GM21619 (cell line): ENCODE results near the gene PSAPL1.

Experiments used
- ATAC-seq: cut with Tn5 transposase; IDR thresholded peaks from one replicate; pipeline ENCODE4 v1.9.1; 2021; ENCODE audit not compliant: unreplicated experiment

PSAPL1 gene

DNA sequence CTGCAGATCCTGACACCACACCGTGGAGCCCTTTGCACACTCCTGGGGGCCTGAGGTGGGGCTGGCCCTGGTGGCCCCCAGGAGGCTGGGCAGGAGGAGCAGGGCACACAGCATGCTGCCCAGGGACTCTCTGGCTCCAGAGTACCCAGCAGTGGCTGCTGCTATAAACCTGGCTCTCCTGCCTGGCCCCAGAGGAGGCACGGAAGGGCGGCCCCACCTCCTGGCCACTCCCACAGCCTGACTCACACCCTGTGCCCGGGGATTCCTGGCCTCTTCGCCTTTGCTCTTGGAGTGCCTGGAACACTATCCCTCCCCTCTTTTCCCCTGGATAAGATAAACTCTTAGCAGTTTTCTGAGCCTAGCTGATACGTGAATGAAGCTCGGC, at the start of gene PSAPL1:
PSAPL1 (minus strand) TSS at position 165 of the 385 bp plus-strand sequence; CDS start at position 114, 51 bp downstream.
- ATAC-seq = no peak

- no peak for ATAC-seq
Measured at GRCh38 chr4:7481227-7481626, 46.5 kb upstream of the PSAPL1 start.

GRCh38 chr4:7480423-7480822, 45.7 kb upstream of the PSAPL1 start:
- ATAC-seq = no peak

GRCh38 chr4:7478665-7479064, 43.9 kb upstream of the PSAPL1 start:
- ATAC-seq = no peak

- no peak for ATAC-seq
Measured at GRCh38 chr4:7477695-7478094, 43.0 kb upstream of the PSAPL1 start.

DNA sequence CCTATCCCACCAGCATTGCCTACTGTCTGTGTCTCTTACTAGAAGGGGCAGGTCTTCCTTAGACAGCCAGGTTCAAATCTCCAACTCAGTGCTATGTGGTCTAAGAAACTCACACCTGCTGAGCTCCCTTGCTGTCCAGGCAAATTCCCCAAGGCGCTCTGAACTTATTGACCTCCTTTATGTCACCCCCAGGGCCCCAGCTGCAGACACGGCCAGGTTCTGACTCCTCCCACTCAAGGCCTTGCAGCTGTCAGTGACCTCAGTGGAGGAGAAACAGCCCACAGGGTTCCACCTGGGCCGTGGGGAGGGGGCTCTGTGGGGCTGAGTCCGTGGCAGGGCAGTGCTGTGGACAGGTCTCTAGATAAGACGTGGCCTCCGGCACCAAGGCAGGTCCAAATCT, 42.1 kb upstream of the PSAPL1 start:
- no peak for ATAC-seq

DNA sequence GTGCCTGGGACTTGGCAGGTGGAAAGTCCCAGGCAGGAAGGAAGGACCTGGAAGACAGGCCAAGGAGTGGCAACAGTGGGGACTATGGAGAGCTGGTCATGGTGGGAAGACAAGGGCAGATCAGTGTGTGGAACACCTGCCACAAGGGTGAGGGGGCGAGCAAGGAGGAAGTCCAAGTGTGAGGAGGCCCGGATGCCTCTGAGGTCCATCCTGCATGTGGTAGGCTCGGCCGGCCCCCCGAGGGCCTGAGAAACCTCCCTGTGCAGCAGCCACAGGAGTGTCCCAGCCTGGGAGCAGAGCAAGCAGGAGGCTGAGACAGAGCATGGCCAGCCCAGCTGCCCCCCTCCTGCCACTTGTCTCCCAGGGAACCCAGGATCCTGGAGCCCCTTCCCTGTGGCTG, 40.5 kb upstream of the PSAPL1 start:
- ATAC-seq = no peak

DNA sequence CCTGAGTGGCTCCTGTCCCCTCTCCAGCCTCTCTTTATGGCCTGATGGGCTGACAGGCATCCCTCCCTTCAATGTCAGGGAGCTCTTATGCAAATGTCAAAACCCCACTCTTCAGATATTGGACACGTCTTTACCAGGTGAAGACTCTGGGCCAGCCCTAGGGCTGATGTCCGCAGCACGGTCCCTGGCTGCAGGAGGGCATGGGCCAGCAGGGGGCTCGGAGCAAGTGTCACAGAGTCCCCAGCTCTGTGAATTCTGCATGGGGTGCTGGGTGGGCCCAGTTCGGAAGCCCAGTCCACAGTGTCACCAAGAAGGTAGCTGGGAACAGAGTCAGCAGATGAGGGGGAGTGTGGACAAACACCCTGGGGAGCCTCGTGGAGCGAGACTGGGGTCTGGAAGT, 39.6 kb upstream of the PSAPL1 start:
- no peak for ATAC-seq

DNA sequence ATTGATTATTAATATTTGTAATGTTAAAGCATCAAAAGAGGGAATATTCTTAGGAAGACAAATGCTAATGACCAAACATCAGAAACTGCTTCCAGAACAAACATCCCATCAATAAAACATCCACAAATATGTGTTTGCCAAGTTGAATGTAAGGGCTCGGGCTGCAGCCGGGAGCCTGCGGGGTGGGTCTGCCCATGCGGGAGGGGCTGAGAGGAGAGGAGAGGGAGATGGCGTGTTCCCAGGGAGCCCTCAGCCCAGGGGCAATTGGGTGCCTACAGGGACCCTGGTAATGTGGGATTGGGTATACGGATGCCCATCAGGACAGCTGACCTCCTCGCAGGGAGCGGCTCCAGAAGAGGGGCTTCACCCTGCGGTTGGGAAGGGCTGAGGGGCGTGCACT, 38.4 kb upstream of the PSAPL1 start:
- no peak for ATAC-seq

DNA sequence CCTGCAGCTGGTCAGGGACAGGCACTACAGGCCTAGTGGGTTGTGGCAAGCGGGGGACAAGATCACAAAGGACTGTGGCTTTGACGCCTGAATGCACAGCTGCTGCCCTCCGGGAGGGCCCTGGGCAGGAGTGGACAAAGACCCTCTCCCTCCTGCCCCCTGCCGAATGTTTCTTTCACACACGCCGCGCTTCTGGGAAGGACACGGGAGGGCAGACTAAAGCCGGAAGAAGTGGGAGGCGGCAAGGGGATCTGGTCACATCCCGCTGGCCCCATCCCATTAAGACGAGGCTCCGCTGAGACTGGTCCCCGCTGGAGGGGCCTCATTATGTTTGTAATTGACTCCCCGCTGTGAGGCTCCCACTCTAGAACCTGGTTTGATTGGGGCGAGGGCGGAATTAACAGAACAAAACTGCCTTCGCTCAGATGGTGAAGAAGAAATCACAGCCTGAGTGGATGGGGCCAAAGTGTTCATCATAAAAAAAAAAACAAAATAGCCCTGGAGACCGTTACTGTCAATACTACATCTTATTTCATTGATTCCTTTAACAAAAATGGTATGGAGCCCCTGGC, 37.8 kb upstream of the PSAPL1 start:
- ATAC-seq = no peak

- ATAC-seq = no peak
Measured at GRCh38 chr4:7470522-7471128, 35.9 kb upstream of the PSAPL1 start.

DNA sequence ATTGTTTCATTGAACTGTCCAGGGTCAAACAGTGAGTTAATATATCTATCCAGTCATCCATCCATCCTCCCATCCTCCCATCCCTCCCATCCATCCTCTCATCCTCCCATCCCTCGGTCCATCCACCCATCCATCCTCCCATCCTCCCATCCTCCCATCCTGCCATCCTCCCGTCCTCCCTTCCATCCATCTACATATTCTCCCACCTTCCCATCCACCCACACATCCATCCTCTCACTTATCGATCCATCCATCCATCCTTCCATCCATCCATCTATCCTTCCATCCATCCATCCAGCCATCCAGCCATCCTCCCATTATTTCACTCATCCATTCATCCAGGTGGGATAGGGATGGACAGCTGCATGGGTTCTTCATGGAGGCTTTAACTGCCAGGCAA, 35.4 kb upstream of the PSAPL1 start:
- no peak for ATAC-seq

DNA sequence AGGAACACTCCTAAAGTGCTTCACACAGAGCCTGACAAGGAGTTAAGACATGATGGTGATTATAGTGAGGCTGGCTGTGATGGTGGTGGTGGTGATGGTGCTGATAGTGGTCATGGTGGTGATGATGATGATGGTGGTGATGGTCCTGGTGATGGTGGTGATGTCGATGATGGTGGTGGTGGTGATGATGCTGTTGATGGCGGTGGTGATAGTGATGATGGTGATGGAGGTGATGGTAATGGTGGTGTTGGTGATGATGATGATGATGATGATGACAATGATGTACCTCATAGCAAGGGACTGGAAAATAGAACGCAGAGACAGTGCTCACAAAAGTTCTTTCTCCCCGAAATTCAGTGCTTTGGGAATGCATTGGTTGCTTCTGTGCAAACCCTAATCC, 34.3 kb upstream of the PSAPL1 start:
- no peak for ATAC-seq

DNA sequence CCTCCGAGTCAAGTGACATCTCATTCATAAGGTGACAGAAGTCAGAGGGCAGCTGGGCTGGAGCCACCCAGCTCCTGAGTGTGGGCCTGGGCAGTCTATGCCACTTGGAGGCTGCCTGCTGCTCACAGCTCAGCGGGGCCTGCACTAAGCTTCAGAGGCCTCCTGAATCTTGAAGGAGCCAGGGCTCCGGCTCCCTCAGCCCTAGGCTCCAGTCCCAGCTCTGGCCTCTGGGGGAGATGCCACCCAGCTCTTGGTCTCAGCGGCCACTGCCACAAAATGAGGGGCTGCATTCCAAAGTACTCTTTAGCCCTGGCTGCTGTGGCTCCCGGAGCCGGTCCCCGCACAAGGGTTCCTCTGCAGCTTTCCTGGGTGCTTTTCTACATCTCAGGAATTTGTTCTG, 32.7 kb upstream of the PSAPL1 start:
- ATAC-seq = no peak

DNA sequence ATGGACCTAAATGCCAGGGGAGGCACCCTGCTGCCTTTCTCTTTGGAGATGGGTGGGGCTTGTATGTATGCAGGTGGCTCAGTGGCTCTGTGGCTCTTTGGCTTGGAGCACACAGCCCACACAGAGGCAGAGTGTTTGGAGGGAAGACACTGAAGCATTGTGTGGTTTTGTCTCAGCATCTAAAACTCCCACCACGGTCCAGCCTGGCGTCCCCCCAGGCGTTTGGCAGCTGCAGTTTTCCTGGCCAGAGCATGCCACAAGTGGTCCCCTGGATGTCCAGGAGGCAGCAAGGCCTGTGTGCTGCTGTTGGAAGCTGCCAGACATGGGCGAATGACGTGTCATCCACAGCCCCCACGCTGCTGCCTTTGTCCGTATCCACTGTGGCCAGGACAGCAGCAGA, 32.2 kb upstream of the PSAPL1 start:
- ATAC-seq = no peak

DNA sequence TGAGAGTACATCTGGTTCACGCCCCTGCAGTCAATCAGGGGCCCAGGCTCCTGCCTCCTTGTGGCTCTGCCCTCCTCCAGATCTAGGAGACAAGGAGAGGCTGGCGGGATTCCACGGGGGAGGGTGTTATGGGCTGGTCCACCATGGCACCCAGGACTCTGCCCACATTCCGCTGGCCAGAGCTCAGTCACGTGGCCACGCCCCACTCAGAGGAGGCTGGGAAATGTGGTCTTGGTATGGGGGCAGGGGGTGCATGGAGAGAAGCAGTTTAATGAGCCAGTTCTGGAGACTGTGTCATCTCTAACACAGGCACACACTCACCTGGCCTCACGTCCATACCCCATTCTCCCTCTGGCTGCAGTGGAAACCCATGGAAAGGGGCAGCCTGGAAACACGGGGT, 31.5 kb upstream of the PSAPL1 start:
- ATAC-seq = no peak

GRCh38 chr4:7465017-7465416, 30.3 kb upstream of the PSAPL1 start:
- ATAC-seq = no peak

GRCh38 chr4:7464259-7464655, 29.5 kb upstream of the PSAPL1 start:
- no peak for ATAC-seq

GRCh38 chr4:7463566-7464258, 29.0 kb upstream of the PSAPL1 start:
- no peak for ATAC-seq

- no peak for ATAC-seq
Measured at GRCh38 chr4:7462509-7462971, 27.8 kb upstream of the PSAPL1 start.

DNA sequence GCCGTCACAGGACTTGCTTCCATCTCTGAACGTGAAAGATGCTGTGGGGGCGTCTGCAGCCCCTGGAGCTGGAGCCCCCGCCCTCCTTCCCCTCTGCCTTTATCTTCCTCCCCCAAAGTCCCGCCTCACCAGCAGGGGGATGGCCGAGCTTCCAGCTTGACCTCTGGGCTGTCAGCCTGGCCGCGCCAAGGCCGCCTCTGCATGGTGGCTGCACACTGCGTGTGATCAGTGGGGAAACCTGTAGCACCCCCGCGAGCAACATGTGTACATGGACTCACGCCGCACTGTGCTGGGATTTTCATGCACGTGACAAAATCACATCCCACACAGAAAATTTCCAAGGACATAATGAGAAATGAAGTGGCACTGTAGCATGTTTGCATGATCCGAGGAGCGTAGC, 26.5 kb upstream of the PSAPL1 start:
- no peak for ATAC-seq

DNA sequence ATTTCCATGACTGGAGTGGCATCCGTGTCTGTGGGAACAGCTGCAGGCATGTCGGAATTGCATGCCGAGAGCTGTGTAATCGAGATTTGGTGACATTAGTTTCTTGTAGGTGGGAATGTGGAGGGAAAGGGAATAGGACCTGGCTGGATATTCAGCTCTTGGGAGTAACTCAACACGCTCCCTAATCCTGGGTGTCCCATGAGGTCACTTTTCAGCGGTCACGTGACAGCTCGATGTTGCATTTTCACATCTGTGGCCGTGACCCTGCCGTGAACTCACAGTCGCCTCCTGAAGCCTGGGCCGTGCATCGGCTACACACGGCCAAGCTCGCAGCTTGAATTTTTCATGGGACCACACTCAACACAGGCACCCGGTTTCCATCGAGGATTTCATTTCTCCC, 25.8 kb upstream of the PSAPL1 start:
- ATAC-seq = no peak

DNA sequence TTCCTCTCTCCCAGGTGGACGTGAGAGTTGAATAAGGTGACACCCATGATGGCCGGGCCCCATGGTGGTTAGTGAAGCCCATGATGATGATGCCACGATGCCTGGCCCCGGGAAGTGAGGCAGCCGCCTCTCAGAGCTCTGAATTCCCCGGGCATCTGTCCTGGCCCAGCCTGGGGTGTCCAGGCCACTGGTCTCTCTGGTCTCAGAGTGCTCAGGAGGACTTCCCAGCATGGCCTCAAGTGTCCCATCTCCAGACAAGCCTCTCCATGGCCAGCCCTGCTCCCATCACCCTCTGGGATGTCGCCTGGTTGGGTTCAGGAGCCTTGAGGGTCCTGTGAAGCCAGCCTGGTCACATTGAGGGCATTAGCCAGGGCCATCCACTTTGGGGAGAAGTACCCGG, 24.7 kb upstream of the PSAPL1 start:
- ATAC-seq = no peak
